ENCODE measurements around the gene SLC5A10.
A peak's percentile ranks its signal among the peaks of the same experiment; 100 is the strongest.

SLC5A10 gene

DNA sequence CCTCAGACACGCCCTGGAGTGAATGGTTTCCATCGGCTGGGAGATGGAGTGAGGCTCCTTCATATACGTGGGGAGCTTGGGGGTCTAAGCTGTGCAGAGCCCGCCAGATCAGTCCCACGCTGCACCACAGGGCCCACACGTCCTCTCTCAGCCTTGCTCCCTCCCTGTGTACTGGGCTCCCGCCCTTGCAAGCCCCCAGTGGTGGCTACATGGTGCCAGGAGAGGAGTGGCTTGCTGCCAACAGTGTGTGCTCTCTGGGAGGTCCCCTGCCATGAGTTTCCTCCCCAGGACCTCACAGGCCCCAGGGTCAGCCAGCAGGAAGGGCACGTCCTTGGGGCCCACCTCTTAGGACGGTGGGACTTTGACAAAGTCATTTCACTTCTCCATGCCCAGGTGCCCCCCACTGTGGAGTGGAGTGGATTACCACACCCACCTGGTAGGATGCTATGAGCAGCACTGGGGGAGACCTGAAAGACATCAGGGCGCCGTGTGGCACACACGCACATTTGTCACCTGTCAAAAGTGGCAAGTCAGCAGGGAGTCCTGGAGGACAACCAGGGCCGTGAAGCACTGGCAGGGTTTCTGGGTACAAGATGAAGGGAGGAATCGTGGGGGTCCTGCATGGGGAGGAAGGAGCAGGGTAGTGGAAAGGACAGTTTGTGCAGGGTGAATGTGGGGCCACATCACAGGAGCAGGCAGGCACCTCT is 13.7 kb downstream of the SLC5A10 start:
- no peak for DNase-seq

DNA sequence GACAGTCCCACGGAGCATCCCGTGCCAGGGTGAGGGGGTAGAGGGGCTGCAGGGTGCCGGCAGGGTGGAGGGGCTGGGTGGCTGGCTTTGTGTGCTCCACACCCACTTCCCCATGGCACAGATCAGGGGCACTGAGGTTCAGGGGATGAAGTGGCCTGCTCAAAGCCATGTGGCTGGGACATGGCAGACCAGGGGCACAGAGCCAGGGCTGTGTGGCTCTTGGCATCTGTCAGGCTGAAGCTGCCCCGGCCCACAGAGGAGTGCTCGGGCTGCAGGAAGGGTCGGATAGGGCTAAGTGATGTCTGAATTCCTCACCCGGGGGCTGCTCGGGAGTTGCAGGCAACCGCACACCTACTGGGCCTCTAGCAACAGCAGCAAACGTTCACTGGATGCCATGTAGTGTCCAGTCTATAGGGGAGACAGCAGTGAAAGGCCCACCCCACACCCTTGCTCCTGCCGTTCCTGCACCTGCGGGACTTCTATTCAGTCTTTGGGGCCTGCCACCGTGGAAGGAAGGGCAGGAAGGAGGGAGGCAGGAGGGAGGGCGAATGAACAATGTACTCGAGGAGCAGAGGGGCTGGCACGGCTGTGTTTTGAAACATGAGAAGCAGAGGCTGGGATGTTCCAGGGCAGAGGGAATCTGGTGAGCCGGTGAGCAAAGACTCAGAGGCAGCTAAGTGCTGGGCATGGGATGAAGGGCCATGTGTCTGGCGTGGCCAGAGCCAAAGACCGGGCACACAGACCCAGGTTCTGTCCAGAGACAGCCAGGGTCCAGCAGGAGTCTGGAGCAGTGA is 15.1 kb downstream of the SLC5A10 start:
- DNase-seq: peak; percentile 18

DNA sequence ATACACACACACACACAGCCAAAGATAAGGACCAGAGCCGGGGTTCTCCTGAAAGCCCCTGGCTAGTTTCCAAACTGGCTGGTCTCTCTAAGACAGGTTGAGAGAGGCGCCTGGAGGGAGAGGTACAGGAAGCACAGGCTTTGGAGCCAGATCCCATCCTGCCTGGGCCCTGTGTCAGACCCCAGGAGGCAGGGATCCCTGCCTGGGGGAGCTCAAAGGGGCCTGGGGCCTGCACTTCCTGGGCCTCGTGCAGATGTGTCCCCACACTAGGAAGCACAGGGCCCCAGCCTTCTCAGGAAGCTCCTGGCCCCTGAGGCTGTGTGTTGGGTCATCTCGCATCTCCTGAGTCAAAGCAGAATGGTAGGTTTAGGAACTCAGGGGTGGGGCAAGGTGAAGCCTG is 16.0 kb downstream of the SLC5A10 start:
- no peak for DNase-seq

DNA sequence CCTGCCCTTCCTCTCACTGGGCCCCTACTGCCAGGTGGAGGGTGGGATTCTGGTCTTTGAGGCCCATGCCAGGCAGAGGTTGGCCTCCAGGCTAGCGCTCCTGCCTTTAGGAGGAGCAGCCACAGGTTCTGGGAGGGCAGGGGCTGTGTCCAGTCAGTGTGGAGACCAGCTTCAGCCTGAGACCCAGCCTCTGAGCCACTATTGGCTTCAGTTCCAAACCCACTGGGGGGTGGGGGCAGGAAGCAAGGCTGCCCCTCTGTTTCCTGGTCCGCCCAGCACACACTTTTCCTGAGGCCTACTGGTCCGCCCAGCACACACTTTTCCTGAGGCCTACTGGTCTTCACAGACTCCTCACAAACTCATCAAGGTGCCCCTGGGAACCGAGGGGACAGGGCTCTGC is 16.4 kb downstream of the SLC5A10 start:
- DNase-seq: no peak

DNA sequence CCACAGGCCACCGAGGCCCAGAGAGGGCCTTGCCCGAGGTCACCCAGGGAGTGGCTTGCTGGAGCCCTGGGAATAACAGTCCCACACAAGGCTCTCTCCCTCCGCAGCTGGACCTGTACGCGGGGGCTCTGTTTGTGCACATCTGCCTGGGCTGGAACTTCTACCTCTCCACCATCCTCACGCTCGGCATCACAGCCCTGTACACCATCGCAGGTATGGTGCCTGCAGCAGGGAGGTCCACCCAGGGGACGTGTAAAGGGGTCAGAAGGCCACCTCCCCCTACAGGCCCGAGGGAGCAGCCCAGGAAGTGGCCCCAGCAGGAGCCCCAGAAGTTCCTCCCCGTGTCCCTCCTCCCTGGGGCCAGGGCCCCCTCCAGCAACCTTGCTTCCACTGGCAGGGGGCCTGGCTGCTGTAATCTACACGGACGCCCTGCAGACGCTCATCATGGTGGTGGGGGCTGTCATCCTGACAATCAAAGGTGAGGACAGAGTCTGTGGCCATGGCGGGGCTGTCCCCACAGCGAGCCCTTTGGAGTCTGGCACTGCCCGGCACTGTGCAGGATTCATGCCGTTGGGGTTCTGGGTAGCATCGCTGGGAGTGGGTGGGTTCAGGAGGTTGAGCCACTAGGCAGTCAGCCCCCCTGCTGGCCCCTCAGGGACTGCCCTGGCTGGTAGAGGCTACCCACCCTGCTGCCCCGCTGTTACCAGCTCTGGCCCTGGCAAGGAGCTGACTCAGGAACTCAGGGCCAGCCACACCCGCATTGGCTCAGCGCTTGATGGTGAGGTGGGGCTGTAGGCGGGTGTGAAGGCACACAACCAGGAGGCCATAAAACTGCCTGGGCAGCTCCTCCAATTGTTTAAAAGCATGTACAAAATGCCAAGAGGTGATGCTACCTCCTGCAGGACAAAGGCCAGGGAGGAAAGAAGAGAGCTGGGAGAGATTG is 17.3 kb downstream of the SLC5A10 start:
- no peak for DNase-seq

DNA sequence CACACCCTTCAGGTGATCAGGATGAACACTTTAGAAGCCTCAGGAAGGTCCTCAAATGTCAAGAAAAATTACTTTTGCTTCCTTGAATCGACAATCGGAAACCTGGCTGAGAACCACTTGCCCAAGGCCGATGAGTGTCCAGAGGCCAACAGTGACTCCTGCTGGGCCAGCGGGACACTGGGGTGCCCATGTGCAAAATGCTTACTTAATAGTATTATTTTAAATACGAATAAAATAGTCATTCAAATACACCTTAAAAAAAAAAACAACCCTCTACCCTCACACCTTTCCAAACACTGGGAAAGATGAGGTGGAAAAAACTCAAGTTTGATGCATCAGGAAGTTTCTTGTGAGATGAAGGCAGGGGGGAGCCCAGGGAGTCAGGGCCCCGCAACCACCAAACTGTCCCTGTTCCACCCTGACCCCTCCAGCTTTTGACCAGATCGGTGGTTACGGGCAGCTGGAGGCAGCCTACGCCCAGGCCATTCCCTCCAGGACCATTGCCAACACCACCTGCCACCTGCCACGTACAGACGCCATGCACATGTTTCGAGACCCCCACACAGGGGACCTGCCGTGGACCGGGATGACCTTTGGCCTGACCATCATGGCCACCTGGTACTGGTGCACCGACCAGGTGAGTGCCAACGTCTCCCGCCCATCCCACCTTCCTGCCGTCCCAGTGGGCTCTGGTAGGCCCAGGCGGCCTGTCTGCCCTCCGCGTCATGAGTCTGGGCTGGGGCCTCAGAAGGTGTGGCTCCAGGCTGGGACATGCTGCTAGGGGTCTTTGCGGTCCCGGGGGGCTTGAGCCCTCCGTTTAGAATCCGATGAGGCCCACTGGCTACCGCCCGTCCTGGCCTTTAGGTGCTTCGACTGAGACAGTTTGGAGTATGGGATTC is 18.9 kb downstream of the SLC5A10 start:
- no peak for DNase-seq

DNA sequence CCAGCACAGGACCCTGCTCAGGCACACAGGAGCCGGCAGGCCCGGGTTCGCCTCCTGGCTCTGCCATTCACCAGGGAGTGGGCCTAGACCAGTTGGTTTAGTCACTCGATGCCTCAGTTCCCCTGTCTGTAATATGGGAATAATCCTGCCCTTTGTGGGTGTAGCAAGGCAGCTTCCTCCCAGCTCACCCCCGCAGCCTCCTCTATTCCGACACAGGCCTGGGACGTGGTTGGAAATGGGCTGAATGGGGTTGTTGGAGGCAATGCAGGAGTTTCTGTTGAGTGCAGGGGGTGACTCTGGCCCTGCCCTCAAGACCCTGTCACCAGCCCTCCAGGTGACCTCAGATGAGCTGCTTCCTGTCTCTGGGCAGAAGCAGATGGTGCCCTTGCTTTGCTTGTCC is 19.8 kb downstream of the SLC5A10 start:
- DNase-seq: no peak

DNA sequence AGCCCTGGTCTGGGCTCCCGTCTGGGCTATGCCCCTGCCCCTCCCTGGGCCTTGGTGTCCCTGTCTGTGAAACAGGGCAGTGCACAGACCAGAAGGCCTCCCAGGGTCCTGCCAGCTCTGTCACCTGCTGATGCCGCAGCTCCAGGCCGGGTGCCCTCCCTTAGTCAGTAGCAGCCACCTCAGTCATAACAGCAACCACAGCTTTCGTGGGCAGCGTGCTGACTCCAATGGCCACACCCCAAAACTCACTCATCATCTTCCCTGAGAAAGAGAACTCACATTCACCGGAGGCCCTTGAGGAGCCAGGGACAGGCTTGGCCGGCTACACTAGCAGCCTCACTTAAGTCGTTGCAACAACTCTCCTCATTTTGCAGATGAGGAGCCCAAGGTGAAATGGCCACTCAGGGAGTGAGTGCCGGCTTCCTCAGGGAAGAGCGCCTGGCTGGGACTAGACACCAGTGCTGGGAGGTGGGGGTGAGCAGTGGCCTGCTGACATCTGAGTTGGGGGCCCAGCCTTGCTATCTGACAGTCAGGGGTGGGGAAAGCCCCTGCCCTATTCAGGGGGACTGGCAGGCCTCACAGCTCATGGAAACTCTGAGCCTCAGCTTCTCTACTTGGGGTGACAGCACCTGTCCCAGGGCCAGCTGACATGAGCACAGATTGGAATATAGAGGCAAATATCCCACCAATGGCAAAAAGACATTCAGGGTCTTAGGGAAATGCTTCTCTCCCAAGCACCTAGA is 22.6 kb downstream of the SLC5A10 start:
- DNase-seq: no peak

DNA sequence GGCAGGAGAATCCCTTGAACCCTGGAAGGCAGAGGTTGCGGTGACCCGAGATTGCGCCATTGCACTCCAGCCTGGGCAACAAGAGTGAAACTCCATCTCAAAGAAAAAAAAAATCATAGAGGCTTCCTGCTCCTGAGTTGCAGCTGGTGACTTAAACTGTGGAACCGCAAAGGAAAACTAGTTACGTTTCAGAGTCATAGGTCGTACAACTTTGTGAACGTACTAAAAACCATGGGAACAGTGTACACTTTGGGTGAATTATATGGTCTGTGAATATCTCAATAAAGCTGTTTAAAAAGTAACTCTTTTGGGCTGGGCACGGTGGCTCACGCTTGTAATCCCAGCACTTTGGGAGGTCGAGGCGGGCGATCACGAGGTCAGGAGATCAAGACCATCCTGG is 23.6 kb downstream of the SLC5A10 start:
- no peak for DNase-seq

DNA sequence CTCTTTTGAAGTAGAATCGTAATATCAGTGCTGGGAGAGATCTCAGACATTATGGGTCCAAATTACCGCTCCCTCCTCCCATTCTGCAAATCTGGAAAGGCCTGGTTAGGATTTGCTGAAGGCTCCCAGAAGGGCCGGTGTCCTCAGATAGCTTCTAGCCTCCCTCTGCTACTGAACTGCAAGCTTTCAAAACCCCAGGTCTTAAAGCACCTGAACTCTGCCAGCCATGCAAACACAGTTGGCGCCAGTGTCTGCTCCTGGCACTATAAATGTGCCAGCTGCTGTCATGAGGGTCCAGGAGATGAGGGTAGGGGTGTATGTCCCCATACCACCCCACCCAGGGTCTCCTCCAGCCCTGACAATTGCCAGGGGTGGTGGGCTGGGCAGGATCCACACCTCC is 24.2 kb downstream of the SLC5A10 start:
- DNase-seq: no peak

DNA sequence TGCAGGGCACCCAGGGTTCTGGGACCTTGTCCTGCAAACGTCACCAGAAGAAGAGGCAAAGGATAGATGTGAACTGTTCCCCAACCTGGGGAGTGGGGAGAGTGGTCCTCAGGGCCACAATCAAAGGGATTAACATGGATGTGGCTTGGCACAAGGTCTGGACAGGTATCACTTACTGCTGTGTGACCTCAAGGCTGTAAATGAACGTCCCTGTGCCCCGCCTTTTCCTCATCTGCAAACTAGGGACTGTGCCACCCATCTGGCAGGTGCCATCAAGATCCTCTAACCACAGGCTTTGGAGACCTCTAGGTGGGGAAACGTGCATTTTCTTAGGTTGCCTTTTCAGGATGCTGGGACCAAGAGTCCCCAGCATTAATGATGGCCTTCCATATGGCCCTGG is 25.1 kb downstream of the SLC5A10 start:
- no peak for DNase-seq

DNA sequence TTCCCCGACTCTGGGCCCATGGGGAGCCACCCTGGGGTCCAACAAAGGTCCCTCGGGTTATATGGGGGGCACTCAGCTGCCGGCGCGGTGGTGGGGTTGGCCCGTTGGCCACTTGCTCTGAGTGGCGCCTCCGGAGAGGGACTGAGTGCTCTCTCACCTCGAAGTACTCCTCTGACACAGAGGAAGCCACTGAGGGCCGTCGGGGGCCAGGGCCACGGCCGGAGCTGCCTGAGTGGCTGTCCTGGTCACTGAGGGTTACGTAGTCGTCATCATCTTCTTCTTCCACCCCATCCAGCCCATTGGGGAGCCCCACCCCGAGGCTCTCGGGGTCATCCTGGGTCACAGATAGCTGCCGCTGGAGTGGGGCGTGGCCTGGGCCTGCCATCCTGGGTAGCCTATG is 25.7 kb downstream of the SLC5A10 start:
- no peak for DNase-seq

DNA sequence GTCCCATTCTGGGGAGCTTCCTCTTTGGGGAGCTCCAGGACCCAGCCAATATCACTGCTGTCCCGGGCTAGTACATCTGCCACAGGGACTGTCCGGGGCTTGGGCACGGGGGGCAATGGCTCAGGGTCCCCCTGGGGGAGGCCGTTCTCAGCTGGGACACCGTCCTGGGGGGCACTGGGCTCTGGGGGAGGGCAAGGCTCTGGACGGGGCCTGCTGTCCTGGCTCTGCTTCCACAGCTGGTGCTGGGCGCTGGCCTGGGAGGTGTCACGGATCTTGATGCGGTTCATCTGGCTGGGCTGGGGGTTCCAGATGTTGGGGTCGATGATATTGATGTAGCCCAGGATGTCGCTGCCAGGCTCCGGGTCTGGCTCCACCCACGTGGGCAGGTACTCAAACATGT is 26.1 kb downstream of the SLC5A10 start:
- no peak for DNase-seq

DNA sequence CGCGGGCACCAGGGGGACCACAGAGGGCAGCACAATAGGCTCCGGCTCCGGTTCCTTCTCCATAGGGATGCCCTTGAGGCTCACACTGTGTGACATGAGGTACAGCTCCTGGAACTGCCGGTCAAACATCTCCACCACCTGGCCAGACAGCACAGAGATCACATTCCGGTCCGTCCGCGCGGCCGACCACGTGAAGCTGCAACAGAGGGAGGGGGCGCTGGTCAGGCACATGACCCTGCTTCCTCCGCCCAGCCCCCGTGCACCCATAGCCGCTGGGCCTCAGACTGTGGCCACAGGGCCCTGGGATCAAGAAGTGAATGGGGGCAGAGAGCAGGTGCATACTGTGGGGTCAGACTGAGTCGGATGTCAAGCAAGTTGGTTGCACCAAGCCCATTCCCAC is 26.7 kb downstream of the SLC5A10 start:
- no peak for DNase-seq

DNA sequence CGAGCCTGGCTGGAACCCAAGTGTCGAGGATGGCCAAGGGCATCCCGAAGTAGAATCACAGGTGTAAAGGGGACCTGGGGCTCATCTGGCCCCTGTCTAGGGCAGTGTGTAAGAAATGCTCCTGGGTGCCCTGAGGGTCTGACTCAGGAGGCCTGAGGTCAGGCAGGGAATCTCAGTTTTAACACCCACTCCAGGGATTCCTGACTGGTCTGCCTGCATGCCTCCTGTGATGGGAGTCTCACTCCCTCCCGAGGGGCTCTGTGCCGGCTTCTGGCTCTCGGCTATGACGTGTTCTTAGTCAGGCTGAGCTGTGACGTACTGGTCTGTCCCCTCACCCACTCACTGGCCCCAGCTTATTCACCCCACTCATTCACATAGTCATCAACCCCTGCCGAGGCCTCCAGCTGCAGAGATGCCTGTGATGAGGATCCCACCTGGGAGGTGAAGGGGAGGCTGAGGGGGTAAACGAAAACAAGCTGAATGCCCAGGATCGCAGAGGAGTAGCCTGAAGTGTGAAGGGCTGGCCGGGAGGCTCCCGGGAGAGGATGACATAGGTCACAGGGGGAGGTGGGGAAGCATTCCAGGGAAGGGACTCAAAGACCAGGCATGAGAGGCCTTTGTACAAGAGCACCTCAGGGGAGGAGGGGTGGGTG is 28.8 kb downstream of the SLC5A10 start:
- peak; percentile 74 for DNase-seq

DNA sequence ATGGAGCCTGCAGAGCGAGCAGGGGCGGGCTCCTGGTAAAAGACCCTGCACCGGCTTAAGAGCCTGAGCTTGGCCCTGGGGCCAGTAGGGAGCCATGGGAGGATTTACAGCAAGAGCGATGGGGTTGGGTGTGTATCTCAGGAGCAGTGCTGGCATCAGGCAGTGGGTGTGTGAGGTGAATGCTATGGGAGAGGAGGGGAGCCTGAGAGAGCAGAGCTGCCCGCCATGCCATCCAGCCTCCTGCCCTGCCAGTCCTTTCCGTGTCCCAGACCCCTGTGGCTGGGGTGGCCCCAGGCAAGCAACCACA is 29.3 kb downstream of the SLC5A10 start:
- no peak for DNase-seq

DNA sequence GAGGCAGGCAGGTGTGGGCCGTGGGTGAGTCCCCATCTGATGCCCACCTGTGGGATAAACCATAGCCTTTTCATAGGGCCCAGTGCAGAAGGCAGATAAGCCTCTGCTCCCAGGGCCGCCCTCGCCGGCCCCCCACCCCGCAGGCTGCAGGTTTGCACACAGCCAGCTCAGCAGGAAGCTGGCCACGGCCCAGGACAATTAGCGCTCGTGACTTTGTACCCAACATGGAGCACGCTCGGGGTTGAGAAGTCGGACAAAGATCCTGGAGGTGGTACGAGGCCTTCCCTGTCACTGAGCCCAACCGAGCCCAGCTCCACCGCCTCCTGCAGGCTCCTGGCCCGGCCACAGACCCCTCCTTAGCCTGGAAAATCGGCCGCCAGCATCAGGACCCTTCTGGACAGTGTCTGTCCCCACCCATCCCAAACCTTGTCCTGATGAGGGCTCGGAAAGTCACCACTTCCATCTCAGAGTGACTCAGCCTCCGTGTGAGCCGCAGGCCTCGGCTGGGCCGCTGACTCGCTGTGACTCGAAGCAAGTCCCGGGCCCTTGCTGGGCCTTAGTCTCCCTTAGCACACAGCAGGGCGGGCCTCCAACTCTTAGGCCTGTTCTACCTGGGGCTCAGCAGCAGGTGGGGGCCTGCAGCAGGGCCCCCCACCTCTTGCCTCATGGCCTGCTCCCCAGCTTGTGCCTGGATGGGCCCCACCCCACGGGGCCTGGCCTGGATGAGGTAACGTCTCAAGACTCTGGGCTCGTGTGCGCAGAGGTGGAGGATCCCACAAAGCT is 29.9 kb downstream of the SLC5A10 start:
- DNase-seq: peak; percentile 81

DNA sequence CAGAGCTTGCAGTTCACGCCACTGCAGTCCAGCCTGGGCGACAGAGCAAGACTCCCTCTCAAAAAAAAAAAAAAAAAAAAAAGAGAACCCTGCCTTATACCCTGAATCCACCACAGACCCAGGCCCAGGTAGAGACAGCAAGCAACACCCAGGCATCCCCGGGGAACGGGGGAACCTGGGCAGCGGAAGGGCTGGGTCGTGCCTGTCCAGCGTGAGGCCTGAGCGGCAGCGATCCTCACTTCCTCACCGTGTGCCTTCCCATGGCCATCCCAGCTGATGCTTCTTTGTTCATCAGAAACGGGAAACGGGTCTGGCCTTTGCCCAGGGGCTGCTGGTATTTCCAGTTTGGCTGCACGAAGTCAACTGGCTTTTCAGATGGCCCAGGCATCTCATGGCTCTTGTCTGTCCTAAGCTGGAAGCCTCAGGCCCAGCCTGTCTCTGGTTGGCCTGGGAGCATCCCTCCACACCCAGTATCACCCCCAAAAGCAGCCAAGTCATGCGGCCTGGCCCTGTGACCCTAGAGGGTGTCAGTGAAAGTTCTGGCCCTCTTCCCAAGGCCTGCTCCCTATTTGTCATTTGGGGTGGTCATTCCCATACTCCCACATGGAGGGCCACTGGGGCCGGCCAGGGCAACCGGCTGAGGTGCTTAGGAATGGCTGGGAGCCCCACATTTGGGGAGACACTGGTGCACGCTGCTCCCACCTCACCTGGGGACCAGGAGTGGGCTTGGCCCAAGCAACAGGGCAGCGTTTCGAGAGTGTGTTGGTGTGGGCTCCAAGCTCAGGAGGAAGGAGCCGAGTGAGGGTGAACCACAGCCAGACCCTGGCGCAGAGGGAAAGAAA is 32.5 kb downstream of the SLC5A10 start:
- DNase-seq: no peak

DNA sequence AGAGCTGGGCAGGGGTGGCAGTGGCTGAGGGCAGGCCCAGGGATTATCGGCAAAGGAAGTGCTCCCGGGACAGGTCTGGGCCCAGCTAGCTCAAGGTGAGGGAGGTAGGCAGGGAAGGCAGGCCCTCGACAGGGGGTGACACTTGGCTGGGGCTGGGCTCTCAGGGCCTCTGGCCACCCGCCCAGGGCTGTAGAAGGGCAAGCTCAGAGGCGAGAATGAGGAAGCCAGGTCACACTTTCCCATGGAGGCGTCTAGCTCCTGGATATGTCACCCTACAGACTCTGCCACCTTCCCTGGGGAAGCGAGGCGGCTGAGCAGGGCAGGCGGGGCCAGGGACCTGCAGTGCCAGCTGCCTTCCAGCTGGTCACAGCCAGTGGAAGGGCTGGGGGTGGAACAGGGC is 33.5 kb downstream of the SLC5A10 start:
- no peak for DNase-seq

Data from fibroblast of skin of right biceps (primary cell).